Liver (tissue), 9 donors: ENCODE data around the gene SELENOS. TPM values are rescaled to one million over a fixed set of nuclear protein-coding genes. Genes with fewer than 3 reads are reported as not detected.

ENCODE experiments used
- DNase-seq: peaks from one replicate; pipeline ENCODE4 v3.0.0-alpha.2; 2017; ENCODE audit warnings: low spot score
- H3K27ac ChIP-seq, 2 donors: one replicate each; pipeline ENCODE4 v1.7.0; 2013; ENCODE audit warnings: inconsistent platforms in 2 of 2, low read length in 2 of 2, control low read depth in 1 of 2, low read depth in 1 of 2, mild to moderate bottlenecking in 1 of 2
- H3K27me3 ChIP-seq, 4 donors: one replicate each; pipeline versions ENCODE4 v1.6.1 to v1.7.0; 2013; ENCODE audit warnings: low read length in 3 of 4, inconsistent platforms in 1 of 4, mild to moderate bottlenecking in 1 of 4, moderate library complexity in 1 of 4; ENCODE audit not compliant: control insufficient read depth in 4 of 4, insufficient read depth in 4 of 4
- H3K36me3 ChIP-seq, 4 donors: one replicate each; pipeline versions ENCODE4 v1.6.1 to v1.7.0; 2013; ENCODE audit warnings: low read length in 3 of 4, mild to moderate bottlenecking in 3 of 4, low read depth in 1 of 4, moderate library complexity in 1 of 4; ENCODE audit not compliant: control insufficient read depth in 4 of 4, insufficient read depth in 3 of 4
- H3K4me1 ChIP-seq, 4 donors: one replicate each; pipeline versions ENCODE4 v1.6.1 to v1.7.0; 2013; ENCODE audit warnings: low read length in 3 of 4, mild to moderate bottlenecking in 3 of 4, moderate library complexity in 1 of 4; ENCODE audit not compliant: control insufficient read depth in 4 of 4, insufficient read depth in 4 of 4
- H3K4me3 ChIP-seq, 3 donors: one replicate each; pipeline versions ENCODE4 v1.6.1 to v1.7.0; 2013; ENCODE audit warnings: low read length in 3 of 3, control low read depth in 1 of 3, low read depth in 1 of 3, mild to moderate bottlenecking in 1 of 3
- H3K9ac ChIP-seq, 2 donors: one replicate each; pipeline ENCODE4 v1.7.0; 2013; ENCODE audit warnings: low read length in 2 of 2, mild to moderate bottlenecking in 2 of 2, moderate library complexity in 2 of 2, control low read depth in 1 of 2, low read depth in 1 of 2
- H3K9me3 ChIP-seq, 4 donors: one replicate each; pipeline versions ENCODE4 v1.6.1 to v1.7.0; 2013; ENCODE audit warnings: low read length in 3 of 4; ENCODE audit not compliant: control insufficient read depth in 4 of 4
- FOXA1 ChIP-seq: IDR thresholded peaks from 2 replicates; pipeline ENCODE4 v1.6.1; 2016; ENCODE audit warnings: antibody characterized with exemption
- FOXA2 ChIP-seq: IDR thresholded peaks from 2 replicates; pipeline ENCODE4 v1.6.1; 2016; ENCODE audit warnings: antibody characterized with exemption
- GABPA ChIP-seq, 2 donors: IDR thresholded peaks in 1 of 2; conservative IDR thresholded peaks in 1 of 2; 2 replicates each; pipeline ENCODE4 v1.6.1; 2016; ENCODE audit warnings: antibody characterized with exemption in 2 of 2, mild to moderate bottlenecking in 1 of 2, moderate library complexity in 1 of 2
- HNF4A ChIP-seq, 2 donors: conservative IDR thresholded peaks; 2 replicates each; pipeline ENCODE4 v1.6.1; 2016; ENCODE audit warnings: antibody characterized with exemption in 2 of 2, mild to moderate bottlenecking in 2 of 2
- HNF4G ChIP-seq: IDR thresholded peaks from 2 replicates; pipeline ENCODE4 v1.6.1; 2016; ENCODE audit warnings: antibody characterized with exemption
- JUND ChIP-seq, 2 donors: IDR thresholded peaks; 2 replicates each; pipeline ENCODE4 v1.6.1; 2016; ENCODE audit warnings: antibody characterized with exemption in 2 of 2
- NR2F2 ChIP-seq: IDR thresholded peaks from 2 replicates; pipeline ENCODE4 v1.6.1; 2016; ENCODE audit warnings: antibody characterized with exemption
- RXRA ChIP-seq, 2 donors: IDR thresholded peaks; 2 replicates each; pipeline ENCODE4 v1.6.1; 2017 to 2018; ENCODE audit warnings: antibody characterized with exemption in 2 of 2, mild to moderate bottlenecking in 1 of 2
- TAF1 ChIP-seq: conservative IDR thresholded peaks from 2 replicates; pipeline ENCODE4 v1.6.1; 2016; ENCODE audit warnings: antibody characterized with exemption, mild to moderate bottlenecking
- YY1 ChIP-seq: IDR thresholded peaks from 2 replicates; pipeline ENCODE4 v1.6.1; 2016; ENCODE audit warnings: antibody characterized with exemption, mild to moderate bottlenecking
- WGBS: extraction: QIAGEN DNeasy Blood & Tissue Kit; methylation state at CpG from one replicate; pipeline ENCODE4 v1.1.7; 2013; 5-methylcytosine and 5-hydroxymethylcytosine counted together
- polyA plus RNA-seq, 2 donors: library from polyadenylated mRNA; stranded (reverse) in 1 of 2; unstranded in 1 of 2; fragments of 200-250 nt in 1 of 2; fragments of >200 nt in 1 of 2; fragmentation: Nextera tagmentation in 1 of 2; extraction: Ambion mirVana in 1 of 2; gene quantifications; one replicate each; pipeline versions ENCODE4 v1.2.1 to v1.2.3, GENCODE V29; 2013 to 2015
- total RNA-seq, 2 donors: library from RNA; depleted of rRNA; stranded (reverse); fragments of >200 nt; gene quantifications; one replicate each; pipeline ENCODE4 v1.2.3, GENCODE V29; 2014
- TF ChIP-seq, protein P1 (sequence below): fragments of 150-350 bp; IDR thresholded peaks from 2 replicates; pipeline ENCODE4 v1.5.1; 2017; ENCODE audit warnings: improper control_type of control experiment, low read depth, low read length; ENCODE audit not compliant: missing input control
- TF ChIP-seq, protein P2 (sequence below): IDR thresholded peaks from 2 replicates; pipeline ENCODE4 v1.6.1; 2016; ENCODE audit warnings: antibody characterized with exemption
- TF ChIP-seq, protein P3 (sequence below): IDR thresholded peaks from 2 replicates; pipeline ENCODE4 v1.6.1; 2016; ENCODE audit warnings: antibody characterized with exemption
- TF ChIP-seq, protein P4 (sequence below): IDR thresholded peaks from 2 replicates; pipeline ENCODE4 v1.6.1; 2016; ENCODE audit warnings: antibody characterized with exemption
- TF ChIP-seq, protein P5 (sequence below): IDR thresholded peaks from 2 replicates; pipeline ENCODE4 v1.6.1; 2016; ENCODE audit warnings: antibody characterized with exemption, mild to moderate bottlenecking
- donor health status: healthy.
- donor health status: healthy.
- donor health status: healthy.
- donor health status: healthy.
- donor health status: healthy.

SELENOS gene
- total and polyA plus RNA-seq, 4 donors: 25.8 to 71.1 (median 65.8) TPM

DNA sequence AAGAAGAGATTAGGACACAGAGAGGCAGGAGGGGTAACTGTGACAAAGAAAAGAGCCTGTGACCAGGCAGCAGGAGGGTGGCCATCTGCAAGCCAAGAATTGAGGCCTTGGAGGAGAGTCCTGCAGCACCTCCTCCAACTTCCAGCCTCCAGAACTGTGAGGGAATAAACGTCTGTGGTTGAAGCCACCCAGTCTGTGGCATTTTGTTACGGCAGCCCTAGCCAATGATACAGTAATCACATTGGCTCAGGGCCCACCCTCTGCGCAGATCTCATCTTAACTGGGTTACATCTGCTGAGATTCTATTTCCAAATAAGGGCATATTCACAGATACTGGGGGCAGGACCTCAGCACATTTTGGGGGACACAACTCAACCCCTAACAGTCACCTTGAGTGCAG, 11.3 kb downstream of the SELENOS start:
- 75% methylated on average over 3 of the region's 3 CpGs for WGBS
- Histone ChIP-seq H3K9ac (no peak overlapping the region), H3K9me3 (no peaks in the 10 kb centered on the region), H3K27ac (no peak overlapping the region), H3K4me1 (no peaks in the 10 kb centered on the region), H3K36me3 (peaks cover 6 to 13% (median 8%) of the 10 kb centered on the region in 4 donors), H3K27me3 (no peaks in the 10 kb centered on the region), H3K4me3 (no peak overlapping the region)
- DNase-seq: no peak
- TF ChIP-seq, protein P1, sequence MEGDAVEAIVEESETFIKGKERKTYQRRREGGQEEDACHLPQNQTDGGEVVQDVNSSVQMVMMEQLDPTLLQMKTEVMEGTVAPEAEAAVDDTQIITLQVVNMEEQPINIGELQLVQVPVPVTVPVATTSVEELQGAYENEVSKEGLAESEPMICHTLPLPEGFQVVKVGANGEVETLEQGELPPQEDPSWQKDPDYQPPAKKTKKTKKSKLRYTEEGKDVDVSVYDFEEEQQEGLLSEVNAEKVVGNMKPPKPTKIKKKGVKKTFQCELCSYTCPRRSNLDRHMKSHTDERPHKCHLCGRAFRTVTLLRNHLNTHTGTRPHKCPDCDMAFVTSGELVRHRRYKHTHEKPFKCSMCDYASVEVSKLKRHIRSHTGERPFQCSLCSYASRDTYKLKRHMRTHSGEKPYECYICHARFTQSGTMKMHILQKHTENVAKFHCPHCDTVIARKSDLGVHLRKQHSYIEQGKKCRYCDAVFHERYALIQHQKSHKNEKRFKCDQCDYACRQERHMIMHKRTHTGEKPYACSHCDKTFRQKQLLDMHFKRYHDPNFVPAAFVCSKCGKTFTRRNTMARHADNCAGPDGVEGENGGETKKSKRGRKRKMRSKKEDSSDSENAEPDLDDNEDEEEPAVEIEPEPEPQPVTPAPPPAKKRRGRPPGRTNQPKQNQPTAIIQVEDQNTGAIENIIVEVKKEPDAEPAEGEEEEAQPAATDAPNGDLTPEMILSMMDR: no peak
- TF ChIP-seq, protein P2, sequence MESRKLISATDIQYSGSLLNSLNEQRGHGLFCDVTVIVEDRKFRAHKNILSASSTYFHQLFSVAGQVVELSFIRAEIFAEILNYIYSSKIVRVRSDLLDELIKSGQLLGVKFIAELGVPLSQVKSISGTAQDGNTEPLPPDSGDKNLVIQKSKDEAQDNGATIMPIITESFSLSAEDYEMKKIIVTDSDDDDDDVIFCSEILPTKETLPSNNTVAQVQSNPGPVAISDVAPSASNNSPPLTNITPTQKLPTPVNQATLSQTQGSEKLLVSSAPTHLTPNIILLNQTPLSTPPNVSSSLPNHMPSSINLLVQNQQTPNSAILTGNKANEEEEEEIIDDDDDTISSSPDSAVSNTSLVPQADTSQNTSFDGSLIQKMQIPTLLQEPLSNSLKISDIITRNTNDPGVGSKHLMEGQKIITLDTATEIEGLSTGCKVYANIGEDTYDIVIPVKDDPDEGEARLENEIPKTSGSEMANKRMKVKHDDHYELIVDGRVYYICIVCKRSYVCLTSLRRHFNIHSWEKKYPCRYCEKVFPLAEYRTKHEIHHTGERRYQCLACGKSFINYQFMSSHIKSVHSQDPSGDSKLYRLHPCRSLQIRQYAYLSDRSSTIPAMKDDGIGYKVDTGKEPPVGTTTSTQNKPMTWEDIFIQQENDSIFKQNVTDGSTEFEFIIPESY: no peak
- TF ChIP-seq GABPA (IDR thresholded peaks at IDR 0.05 in 1 of 2, conservative IDR thresholded peaks at IDR 0.05 in 1 of 2) (no peak), FOXA2 (no peak), HNF4A (conservative IDR thresholded peaks at IDR 0.05) (no peak), JUND (IDR thresholded peaks at IDR 0.05) (no peak), FOXA1 (no peak), HNF4G (no peak), YY1 (no peak), NR2F2 (no peak), TAF1 (no peak), RXRA (IDR thresholded peaks at IDR 0.05) (no peak)
- TF ChIP-seq, protein P3, sequence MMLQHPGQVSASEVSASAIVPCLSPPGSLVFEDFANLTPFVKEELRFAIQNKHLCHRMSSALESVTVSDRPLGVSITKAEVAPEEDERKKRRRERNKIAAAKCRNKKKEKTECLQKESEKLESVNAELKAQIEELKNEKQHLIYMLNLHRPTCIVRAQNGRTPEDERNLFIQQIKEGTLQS: no peak
- TF ChIP-seq, protein P4, sequence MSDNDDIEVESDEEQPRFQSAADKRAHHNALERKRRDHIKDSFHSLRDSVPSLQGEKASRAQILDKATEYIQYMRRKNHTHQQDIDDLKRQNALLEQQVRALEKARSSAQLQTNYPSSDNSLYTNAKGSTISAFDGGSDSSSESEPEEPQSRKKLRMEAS: no peak
- TF ChIP-seq, protein P5, sequence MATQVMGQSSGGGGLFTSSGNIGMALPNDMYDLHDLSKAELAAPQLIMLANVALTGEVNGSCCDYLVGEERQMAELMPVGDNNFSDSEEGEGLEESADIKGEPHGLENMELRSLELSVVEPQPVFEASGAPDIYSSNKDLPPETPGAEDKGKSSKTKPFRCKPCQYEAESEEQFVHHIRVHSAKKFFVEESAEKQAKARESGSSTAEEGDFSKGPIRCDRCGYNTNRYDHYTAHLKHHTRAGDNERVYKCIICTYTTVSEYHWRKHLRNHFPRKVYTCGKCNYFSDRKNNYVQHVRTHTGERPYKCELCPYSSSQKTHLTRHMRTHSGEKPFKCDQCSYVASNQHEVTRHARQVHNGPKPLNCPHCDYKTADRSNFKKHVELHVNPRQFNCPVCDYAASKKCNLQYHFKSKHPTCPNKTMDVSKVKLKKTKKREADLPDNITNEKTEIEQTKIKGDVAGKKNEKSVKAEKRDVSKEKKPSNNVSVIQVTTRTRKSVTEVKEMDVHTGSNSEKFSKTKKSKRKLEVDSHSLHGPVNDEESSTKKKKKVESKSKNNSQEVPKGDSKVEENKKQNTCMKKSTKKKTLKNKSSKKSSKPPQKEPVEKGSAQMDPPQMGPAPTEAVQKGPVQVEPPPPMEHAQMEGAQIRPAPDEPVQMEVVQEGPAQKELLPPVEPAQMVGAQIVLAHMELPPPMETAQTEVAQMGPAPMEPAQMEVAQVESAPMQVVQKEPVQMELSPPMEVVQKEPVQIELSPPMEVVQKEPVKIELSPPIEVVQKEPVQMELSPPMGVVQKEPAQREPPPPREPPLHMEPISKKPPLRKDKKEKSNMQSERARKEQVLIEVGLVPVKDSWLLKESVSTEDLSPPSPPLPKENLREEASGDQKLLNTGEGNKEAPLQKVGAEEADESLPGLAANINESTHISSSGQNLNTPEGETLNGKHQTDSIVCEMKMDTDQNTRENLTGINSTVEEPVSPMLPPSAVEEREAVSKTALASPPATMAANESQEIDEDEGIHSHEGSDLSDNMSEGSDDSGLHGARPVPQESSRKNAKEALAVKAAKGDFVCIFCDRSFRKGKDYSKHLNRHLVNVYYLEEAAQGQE: no peak

DNA sequence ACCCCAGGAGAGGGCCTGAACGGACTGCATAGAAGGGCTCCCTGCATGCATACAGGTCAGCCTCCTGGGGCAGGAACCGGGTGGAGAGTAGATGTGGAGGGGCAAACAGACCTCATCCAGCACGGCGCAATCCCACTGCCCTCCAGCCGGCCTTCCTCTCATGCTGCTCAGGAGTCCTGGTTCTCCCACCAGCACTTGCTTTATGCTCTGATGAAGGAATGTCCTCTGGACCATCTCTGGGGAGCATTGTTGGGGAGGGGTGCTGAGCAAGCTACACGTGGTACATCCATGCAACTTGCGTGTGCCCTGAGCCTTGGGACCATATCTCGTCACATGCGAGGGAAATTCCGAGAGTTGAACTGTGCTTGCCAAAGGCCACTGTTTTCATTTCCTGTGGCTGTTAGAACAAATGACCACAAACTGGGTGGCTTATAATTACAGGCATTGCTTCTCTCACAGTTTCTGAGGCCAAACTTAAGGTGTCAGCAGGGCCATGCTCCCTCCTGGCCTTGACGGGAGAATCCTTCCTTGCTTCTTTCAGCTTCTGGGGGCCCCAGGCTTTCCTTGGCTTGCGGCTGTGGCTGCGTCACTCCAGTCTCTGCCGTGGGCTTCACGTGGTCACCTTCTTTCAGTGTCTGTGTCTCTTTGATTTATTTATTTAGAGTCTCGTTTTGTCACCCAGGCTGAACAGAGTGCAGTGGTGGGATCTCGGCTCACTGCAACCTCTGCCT, 12.2 kb downstream of the SELENOS start:
- Histone ChIP-seq H3K9ac (no peak overlapping the region), H3K4me1 (no peaks in the 10 kb centered on the region), H3K27me3 (no peaks in the 10 kb centered on the region), H3K27ac (no peak overlapping the region), H3K4me3 (no peak overlapping the region), H3K9me3 (no peaks in the 10 kb centered on the region), H3K36me3 (peaks cover 0 to 5% (median 2%) of the 10 kb centered on the region in 4 donors)
- 82% methylated on average over 17 of the region's 17 CpGs for WGBS
- TF ChIP-seq NR2F2 (peak; percentile 59), TAF1 (no peak)
- DNase-seq: no peak
